Putamen (tissue), 1 donor: ENCODE measurements around the gene VSNL1.
A peak's percentile ranks its signal among the peaks of the same experiment; 100 is the strongest.

Experiments
- DNase-seq: peaks from one replicate; pipeline ENCODE4 v3.0.0-alpha.2; 2016; ENCODE audit warnings: low spot score

The VSNL1 gene

GRCh38 chr2:17614174-17614930 lies 73.9 kb downstream of the VSNL1 start:
- no peak for DNase-seq

- no peak for DNase-seq
Measured at GRCh38 chr2:17615147-17615546, 74.7 kb downstream of the VSNL1 start.

- no peak for DNase-seq
Measured at GRCh38 chr2:17615728-17616351, 75.3 kb downstream of the VSNL1 start.

GRCh38 chr2:17616405-17616804 lies 75.9 kb downstream of the VSNL1 start:
- no peak for DNase-seq

GRCh38 chr2:17617516-17617915 lies 77.0 kb downstream of the VSNL1 start:
- DNase-seq: no peak

GRCh38 chr2:17617955-17618354 lies 77.5 kb downstream of the VSNL1 start:
- DNase-seq: no peak

GRCh38 chr2:17620280-17620679 lies 79.8 kb downstream of the VSNL1 start:
- DNase-seq: peak; percentile 36

GRCh38 chr2:17620841-17621240 lies 80.3 kb downstream of the VSNL1 start:
- DNase-seq: no peak

- no peak for DNase-seq
Measured at GRCh38 chr2:17621781-17622180, 81.3 kb downstream of the VSNL1 start.

GRCh38 chr2:17625446-17625845 lies 85.0 kb downstream of the VSNL1 start:
- peak; percentile 89 for DNase-seq

GRCh38 chr2:17626986-17627385 lies 86.5 kb downstream of the VSNL1 start:
- no peak for DNase-seq

- DNase-seq: no peak
Measured at GRCh38 chr2:17627434-17627833, 86.9 kb downstream of the VSNL1 start.

GRCh38 chr2:17628349-17629261 lies 88.1 kb downstream of the VSNL1 start:
- peak; percentile 34 for DNase-seq

- DNase-seq: no peak
Measured at GRCh38 chr2:17630089-17630488, 89.6 kb downstream of the VSNL1 start.

GRCh38 chr2:17634997-17635396 lies 94.5 kb downstream of the VSNL1 start:
- DNase-seq: peak; percentile 16

GRCh38 chr2:17636257-17636656 lies 95.8 kb downstream of the VSNL1 start:
- no peak for DNase-seq

- no peak for DNase-seq
Measured at GRCh38 chr2:17637131-17637906, 96.8 kb downstream of the VSNL1 start.

- DNase-seq: no peak
Measured at GRCh38 chr2:17638196-17638743, 97.8 kb downstream of the VSNL1 start.

- DNase-seq: no peak
Measured at GRCh38 chr2:17640406-17640805, 99.9 kb downstream of the VSNL1 start.

GRCh38 chr2:17643031-17643615 lies 102.6 kb downstream of the VSNL1 start:
- DNase-seq: peak; percentile 12
